ENCODE data around the gene RAPGEF3. TPM values are rescaled to one million over a fixed set of nuclear protein-coding genes. Genes with fewer than 3 reads are reported as not detected.

The RAPGEF3 gene
- total and polyA plus RNA-seq, 2 of the 13 experiments (the other 11 are each of a cell fraction or from before 2014, with no cell fraction given): 0.07 TPM

DNA sequence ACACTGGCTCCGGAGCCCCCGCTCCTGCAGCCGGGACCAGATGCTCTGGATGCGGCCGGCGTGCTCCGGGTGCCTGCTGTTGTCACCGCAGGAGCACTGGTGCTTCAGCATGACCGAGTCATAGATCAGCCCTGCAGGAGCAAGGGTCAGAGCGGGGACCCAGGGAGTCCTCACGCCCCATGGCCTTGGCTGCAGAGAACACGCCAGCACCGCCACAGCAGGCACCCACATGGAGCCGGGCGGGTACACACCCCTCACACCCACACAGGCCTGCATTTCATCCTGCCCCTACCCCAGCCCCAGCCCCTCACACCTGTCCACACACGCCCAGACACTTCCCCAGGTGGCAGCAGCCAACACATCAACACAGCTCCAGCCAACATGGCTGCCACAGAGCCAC is 33.2 kb upstream of the RAPGEF3 start:
- ChIA-PET POLR2A (no interaction called here), CTCF (ENCODE audit: low intra/inter-chr PET ratio, low total read pairs) (no interaction called here)
- no peaks in the 10 kb centered on the region for H3K27me3 ChIP-seq (ENCODE audit: control insufficient read depth in 1 of 2, insufficient read depth in 2 of 2, low read length in 2 of 2)
- H3K4me2 ChIP-seq (ENCODE audit: low read depth, low read length): no peak overlapping the region
- no peaks in the 10 kb centered on the region for H3K9me3 ChIP-seq (ENCODE audit: low read length)
- peaks cover 7 to 8% of the 10 kb centered on the region in 2 experiments; a peak in 2 of 5 replicates for H3K36me3 ChIP-seq (replicated peaks in 1 of 2; ENCODE audit: control insufficient read depth in 1 of 2, insufficient read depth in 2 of 2, low read length in 2 of 2)
- WGBS (ENCODE audit: low lambda C conversion rate): 97% methylated on average over 9 of the region's 16 CpGs
- no peak overlapping the region for H3K9ac ChIP-seq (ENCODE audit: insufficient read depth, low read depth, low read length)
- ATAC-seq: no peak
- H4K20me1 ChIP-seq (ENCODE audit: insufficient read depth, low read length): no peaks in the 10 kb centered on the region
- intact Hi-C loops (cut with micrococcal nuclease; ENCODE audit: unreplicated experiment) (no loop called here), in situ Hi-C loops (cut with HindIII; ENCODE audit: extremely low pct_ligation_motif_present, low pct_unique_long_range_greater_than_20kb) (no loop called here)
- H3K4me1 ChIP-seq (ENCODE audit: insufficient read depth, low read length): no peaks in the 10 kb centered on the region
- TF ChIP-seq NKX3-1 (CRISPR knock-in tag; IDR thresholded peaks at IDR 0.05) (no peak), ASH2L (IDR thresholded peaks at IDR 0.05; ENCODE audit: insufficient read length, low read depth, low read length) (no peak), SMAD9 (CRISPR knock-in tag; IDR thresholded peaks at IDR 0.05) (no peak)
- TF ChIP-seq, protein P1, sequence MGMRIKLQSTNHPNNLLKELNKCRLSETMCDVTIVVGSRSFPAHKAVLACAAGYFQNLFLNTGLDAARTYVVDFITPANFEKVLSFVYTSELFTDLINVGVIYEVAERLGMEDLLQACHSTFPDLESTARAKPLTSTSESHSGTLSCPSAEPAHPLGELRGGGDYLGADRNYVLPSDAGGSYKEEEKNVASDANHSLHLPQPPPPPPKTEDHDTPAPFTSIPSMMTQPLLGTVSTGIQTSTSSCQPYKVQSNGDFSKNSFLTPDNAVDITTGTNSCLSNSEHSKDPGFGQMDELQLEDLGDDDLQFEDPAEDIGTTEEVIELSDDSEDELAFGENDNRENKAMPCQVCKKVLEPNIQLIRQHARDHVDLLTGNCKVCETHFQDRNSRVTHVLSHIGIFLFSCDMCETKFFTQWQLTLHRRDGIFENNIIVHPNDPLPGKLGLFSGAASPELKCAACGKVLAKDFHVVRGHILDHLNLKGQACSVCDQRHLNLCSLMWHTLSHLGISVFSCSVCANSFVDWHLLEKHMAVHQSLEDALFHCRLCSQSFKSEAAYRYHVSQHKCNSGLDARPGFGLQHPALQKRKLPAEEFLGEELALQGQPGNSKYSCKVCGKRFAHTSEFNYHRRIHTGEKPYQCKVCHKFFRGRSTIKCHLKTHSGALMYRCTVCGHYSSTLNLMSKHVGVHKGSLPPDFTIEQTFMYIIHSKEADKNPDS (CRISPR knock-in tag; IDR thresholded peaks at IDR 0.05): no peak
- H3K79me2 ChIP-seq (ENCODE audit: insufficient read depth, low read length): no peaks in the 10 kb centered on the region
- H3K4me3 ChIP-seq (replicated peaks in 1 of 3; ENCODE audit: insufficient read depth in 1 of 3, low read depth in 2 of 3, low read length in 3 of 3): no peak overlapping the region
- BruUV-seq (replicated peaks): no TSS peak
- DNase-seq (ENCODE audit: low spot score): no peak
- no peak overlapping the region for H2AFZ ChIP-seq (ENCODE audit: low read length)
- no peak for FAIRE-seq
- H3K27ac ChIP-seq (ENCODE audit: extremely low read length, insufficient read depth, low read length): no peak overlapping the region

GRCh38 chr12:47791351-47791746 is 32.7 kb upstream of the RAPGEF3 start:
- Histone ChIP-seq H3K79me2 (ENCODE audit: insufficient read depth, low read length) (no peaks in the 10 kb centered on the region), H3K9me3 (ENCODE audit: low read length) (no peaks in the 10 kb centered on the region), H4K20me1 (ENCODE audit: insufficient read depth, low read length) (no peaks in the 10 kb centered on the region), H3K4me3 (replicated peaks in 1 of 3; ENCODE audit: insufficient read depth in 1 of 3, low read depth in 2 of 3, low read length in 3 of 3) (no peak overlapping the region), H3K36me3 (replicated peaks in 1 of 2; ENCODE audit: control insufficient read depth in 1 of 2, insufficient read depth in 2 of 2, low read length in 2 of 2) (peaks cover 7% of the 10 kb centered on the region in 2 experiments; a peak in 2 of 5 replicates), H3K9ac (ENCODE audit: insufficient read depth, low read depth, low read length) (no peak overlapping the region), H3K27ac (ENCODE audit: extremely low read length, insufficient read depth, low read length) (no peak overlapping the region), H3K4me1 (ENCODE audit: insufficient read depth, low read length) (no peaks in the 10 kb centered on the region), H3K27me3 (ENCODE audit: control insufficient read depth in 1 of 2, insufficient read depth in 2 of 2, low read length in 2 of 2) (no peaks in the 10 kb centered on the region), H3K4me2 (ENCODE audit: low read depth, low read length) (no peak overlapping the region), H2AFZ (ENCODE audit: low read length) (no peak overlapping the region)
- DNase-seq (ENCODE audit: low spot score) (no peak), ATAC-seq (no peak), FAIRE-seq (no peak)
- in situ Hi-C loops (cut with HindIII; ENCODE audit: extremely low pct_ligation_motif_present, low pct_unique_long_range_greater_than_20kb): no loop called here
- ChIA-PET POLR2A (no interaction called here), CTCF (ENCODE audit: low intra/inter-chr PET ratio, low total read pairs) (no interaction called here)
- 93% methylated on average over 5 of the region's 14 CpGs for WGBS (ENCODE audit: low lambda C conversion rate)
- BruUV-seq (replicated peaks): no TSS peak
- intact Hi-C loops (cut with micrococcal nuclease; ENCODE audit: unreplicated experiment): no loop called here
- no peak for TF ChIP-seq ZNF577 (CRISPR knock-in tag; IDR thresholded peaks at IDR 0.05; ENCODE audit: borderline replicate concordance, low read depth)
- TF ChIP-seq, protein P2, sequence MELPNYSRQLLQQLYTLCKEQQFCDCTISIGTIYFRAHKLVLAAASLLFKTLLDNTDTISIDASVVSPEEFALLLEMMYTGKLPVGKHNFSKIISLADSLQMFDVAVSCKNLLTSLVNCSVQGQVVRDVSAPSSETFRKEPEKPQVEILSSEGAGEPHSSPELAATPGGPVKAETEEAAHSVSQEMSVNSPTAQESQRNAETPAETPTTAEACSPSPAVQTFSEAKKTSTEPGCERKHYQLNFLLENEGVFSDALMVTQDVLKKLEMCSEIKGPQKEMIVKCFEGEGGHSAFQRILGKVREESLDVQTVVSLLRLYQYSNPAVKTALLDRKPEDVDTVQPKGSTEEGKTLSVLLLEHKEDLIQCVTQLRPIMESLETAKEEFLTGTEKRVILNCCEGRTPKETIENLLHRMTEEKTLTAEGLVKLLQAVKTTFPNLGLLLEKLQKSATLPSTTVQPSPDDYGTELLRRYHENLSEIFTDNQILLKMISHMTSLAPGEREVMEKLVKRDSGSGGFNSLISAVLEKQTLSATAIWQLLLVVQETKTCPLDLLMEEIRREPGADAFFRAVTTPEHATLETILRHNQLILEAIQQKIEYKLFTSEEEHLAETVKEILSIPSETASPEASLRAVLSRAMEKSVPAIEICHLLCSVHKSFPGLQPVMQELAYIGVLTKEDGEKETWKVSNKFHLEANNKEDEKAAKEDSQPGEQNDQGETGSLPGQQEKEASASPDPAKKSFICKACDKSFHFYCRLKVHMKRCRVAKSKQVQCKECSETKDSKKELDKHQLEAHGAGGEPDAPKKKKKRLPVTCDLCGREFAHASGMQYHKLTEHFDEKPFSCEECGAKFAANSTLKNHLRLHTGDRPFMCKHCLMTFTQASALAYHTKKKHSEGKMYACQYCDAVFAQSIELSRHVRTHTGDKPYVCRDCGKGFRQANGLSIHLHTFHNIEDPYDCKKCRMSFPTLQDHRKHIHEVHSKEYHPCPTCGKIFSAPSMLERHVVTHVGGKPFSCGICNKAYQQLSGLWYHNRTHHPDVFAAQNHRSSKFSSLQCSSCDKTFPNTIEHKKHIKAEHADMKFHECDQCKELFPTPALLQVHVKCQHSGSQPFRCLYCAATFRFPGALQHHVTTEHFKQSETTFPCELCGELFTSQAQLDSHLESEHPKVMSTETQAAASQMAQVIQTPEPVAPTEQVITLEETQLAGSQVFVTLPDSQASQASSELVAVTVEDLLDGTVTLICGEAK (IDR thresholded peaks at IDR 0.05): no peak
- TF ChIP-seq, protein P2 (CRISPR knock-in tag; IDR thresholded peaks at IDR 0.05): no peak
